Measurements from ENCODE around the gene SPINK8. TPM values are rescaled to one million over a fixed set of nuclear protein-coding genes. Genes with fewer than 3 reads are reported as not detected.

Gene SPINK8
- total and polyA plus RNA-seq, 2 of the 8 experiments (the other 6 are each of a cell fraction or from before 2014, with no cell fraction given), result 0.29 TPM; not detected in 1

GRCh38 chr3:48314542-48314941 is 18.9 kb downstream of the SPINK8 start (continued):
- TF ChIP-seq MAX (IDR thresholded peaks at IDR 0.05), result no peak
- no peak for TF ChIP-seq RBBP5 (IDR thresholded peaks at IDR 0.05; ENCODE audit: borderline replicate concordance, low read depth, low read length)
- no peak for TF ChIP-seq HDAC6 (IDR thresholded peaks at IDR 0.05; ENCODE audit: low read depth, low read length)
- no peak for TF ChIP-seq BCL11A (IDR thresholded peaks at IDR 0.05; ENCODE audit: low read depth in 2 of 2, low read length in 2 of 2)
- no peak for TF ChIP-seq CHD1 (IDR thresholded peaks at IDR 0.05; ENCODE audit: low read depth, low read length)
- no peak for TF ChIP-seq TCF12 (IDR thresholded peaks at IDR 0.05; ENCODE audit: low read depth, low read length)
- TF ChIP-seq KDM5A (IDR thresholded peaks at IDR 0.05; ENCODE audit: low read length), result no peak
- TF ChIP-seq KDM4A (IDR thresholded peaks at IDR 0.05; ENCODE audit: low read depth, low read length, severe bottlenecking), result no peak
- no peak for TF ChIP-seq CREB1 (IDR thresholded peaks at IDR 0.05)
